GM21619 (cell line): ENCODE data around the gene KRTAP10-6.
"Not testable (repeated sequence)": the region's sequence is repeated elsewhere in the genome, so short reads cannot be mapped to it uniquely, and the experiment has no call there.

ENCODE experiments used
- ATAC-seq: cut with Tn5 transposase; IDR thresholded peaks from one replicate; pipeline ENCODE4 v1.9.1; 2021; ENCODE audit not compliant: unreplicated experiment

Gene KRTAP10-6

DNA sequence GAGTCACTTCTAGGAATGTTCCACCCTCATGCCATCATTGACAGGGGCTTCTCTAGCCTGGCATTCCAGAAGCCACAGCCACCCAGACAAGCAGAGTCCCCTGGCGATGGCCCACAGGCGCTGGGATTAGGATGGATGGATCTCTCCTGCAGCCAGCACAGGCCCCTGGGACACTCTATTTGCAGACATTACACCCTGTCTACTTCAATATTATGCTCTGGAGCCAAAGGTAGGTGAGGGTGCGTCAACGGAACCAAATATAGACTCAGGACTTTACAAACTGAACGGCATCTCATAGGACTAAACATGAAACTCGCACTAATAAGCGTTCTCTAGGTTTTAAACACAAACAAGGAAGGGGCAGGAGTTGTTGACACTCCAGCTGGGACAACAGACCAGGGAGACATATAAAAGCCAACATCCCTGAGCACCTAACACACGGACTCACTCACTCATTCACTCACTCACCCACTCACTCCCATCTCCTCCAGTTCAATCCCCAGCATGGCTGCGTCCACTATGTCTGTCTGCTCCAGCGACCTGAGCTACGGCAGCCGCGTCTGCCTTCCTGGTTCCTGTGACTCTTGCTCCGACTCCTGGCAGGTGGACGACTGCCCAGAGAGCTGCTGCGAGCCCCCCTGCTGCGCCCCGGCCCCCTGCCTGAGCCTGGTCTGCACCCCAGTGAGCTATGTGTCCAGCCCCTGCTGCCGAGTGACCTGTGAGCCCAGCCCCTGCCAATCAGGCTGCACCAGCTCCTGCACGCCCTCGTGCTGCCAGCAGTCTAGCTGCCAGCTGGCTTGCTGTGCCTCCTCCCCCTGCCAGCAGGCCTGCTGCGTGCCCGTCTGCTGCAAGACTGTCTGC is 8.0 kb upstream of the KRTAP10-6 start, which contains the start of gene KRTAP10-7:
Gene KRTAP10-7 (plus strand): TSS at position 480 of the 861 bp plus-strand sequence. CDS start 25 bp downstream, at position 505.
- ATAC-seq, result not testable (repeated sequence)

GRCh38 chr21:44599264-44600029 is 7.1 kb upstream of the KRTAP10-6 start:
- no peak for ATAC-seq

DNA sequence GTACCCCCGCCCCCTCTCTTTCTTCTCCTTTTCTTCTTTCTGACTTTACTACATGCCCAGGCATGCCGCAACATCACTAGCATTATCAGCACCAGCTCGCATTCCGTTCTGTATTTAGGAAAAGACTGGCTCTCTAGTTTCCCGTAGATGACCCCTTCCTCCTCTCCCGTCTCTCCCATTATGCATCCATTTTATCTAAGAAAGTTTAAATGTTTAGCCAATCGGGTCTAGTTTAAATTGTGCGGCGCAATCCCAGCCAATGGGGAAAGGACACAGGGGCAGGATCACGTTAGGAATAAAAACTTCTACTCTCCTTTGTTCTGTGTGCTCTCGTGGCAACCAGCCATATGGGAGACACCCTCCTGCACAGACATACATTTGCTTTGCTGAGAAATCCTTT is 5.8 kb upstream of the KRTAP10-6 start:
- ATAC-seq, result no peak

DNA sequence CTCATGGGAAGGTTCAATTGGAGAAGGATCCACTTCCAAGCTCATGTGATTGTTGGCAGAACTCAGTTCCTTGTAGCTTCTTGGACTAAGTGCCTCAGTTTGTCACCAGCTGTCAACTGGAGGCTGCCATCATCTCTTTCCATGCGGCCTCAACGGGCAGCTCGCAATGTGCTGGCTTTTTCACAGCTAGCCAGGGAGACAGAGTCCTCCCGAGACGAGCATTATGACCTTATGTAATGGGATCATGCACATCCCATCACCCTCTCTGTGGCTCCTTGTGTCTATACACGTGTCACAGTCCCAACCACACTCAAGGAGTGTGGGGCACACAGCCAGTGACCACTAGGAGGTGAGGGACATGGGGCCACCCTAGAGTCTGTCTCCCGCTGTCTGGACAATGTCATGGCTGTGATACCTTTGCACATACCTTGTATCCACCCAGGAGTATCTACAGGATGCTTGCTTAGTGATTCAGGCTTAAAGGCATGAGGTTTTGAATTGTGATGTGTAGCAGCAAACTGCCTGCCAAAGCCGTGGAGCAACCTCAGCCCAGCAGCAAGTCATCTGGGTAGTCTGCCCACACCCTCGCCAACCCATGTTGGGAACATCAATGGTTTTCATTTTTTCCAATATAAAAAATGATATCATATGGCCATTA is 3.9 kb upstream of the KRTAP10-6 start:
- no peak for ATAC-seq

GRCh38 chr21:44595524-44595923 is 3.2 kb upstream of the KRTAP10-6 start:
- no peak for ATAC-seq

DNA sequence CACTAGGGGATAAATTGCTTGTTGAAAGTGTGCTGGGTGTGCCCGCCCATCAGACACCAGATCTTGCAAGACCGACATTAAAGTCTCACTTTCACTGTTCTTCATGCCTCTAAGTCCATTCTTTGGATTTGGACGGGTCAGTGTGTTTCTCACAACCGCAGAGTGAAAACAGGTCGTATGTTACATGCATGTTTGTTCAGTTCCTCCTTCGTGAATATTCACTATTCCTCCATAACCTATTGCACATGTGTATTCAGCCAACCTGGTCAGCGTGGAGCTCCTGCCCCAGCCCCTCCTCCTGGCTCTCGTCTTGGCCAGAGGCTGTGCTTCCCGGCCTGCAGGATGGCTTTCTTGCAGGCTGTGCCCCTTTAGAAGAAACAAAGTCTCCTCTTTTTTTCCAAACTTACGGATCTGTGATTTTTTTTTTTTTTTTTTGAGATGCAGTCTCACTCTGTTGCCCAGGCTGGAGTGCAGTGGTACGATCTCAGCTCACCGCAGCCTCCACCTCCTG is 2.2 kb upstream of the KRTAP10-6 start:
- ATAC-seq, result no peak

DNA sequence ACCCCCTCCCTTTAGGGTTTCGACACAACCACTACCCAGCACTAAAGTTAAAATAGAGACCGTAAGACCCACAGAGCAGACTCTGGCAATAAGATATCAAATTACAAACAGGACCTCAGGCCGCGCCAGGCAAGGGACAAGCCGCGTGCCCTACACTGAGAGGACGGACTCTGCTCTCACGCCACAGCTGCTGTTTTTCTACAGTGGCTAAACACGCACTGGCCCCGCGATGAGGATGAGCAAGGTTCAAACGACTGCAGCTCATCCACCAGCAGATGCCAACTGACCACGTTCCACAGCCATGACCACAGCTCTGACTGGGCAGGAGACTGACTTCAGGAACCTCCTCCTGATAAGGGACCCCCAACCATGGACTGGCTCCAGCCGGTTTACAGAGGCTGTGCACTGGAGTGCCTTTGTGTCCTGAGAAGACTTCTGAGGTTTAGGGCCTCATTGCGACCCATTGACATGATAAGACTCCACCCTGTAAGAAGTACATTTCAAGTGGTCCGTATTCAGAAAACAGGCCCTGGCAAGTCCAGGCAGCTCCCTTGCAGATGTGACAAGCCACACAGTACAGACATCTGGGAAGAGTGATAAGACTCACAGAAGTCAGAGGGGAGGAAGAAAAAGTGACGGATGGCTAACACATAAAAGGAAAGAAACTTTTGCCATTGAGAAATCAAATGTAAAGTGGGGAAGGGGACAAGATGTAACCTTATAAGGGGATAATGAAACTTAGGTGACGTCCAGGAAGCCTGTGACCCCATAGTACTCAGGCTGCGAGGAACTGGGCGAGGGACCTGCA is 1.5 kb upstream of the KRTAP10-6 start:
- ATAC-seq, result no peak

DNA sequence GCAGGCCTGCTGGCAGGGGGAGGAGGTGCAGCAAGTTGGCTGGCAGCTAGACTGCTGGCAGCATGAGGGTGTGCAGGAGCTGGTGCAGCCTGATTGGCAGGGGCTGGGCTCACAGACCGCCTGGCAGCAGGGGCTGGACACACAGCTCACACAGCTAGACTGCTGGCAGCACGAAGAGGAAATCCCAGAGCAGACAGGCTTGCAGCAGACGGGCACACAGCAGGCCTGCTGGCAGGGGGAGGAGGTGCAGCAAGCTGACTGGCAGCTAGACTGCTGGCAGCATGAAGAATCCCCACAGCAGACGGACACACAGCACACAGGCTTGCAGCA is 539 bp downstream of the KRTAP10-6 start:
- ATAC-seq, result not testable (repeated sequence)

DNA sequence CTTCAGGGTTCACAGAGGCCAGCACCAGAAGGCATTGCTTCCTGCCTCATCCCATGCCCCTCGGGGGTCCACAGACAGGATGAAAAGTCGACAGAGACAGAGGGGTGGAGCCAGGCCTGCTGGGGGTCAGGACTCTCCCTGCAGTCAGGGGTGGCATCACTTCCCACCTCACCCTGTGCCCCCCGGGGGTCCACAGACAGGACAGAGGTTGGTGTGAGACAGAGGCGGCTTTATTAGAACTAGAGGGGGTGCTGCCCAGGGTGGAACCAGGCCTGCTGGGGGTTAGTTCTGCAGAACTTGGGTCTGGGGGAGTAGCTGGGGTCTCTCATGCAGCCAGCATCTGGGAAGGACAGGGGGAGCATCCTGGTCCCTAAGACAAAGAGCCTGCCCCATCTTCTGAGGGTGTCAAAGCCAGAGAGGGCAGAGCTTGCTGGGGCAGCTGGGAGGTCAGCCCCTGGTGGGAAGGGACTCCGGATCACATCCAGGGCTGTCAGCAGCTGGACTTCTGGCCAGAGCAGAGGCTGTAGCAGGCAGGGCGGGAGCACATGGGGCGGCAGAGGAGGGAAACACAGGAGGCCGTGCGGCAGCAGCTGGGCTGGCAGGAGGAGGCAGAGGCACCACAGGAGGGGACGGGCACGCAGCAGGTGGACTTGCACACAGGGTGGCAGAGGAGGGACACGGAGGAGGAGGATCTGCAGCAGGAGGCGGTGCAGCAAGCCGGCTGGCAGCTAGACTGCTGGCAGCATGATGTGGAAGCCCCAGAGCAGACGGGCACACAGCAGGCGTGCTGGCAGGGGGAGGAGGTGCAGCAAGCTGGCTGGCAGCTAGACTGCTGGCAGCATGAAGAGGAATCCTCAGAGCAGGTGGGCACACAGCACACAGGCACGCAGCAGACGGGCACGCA is 1.2 kb downstream of the KRTAP10-6 start:
- not testable (repeated sequence) for ATAC-seq

DNA sequence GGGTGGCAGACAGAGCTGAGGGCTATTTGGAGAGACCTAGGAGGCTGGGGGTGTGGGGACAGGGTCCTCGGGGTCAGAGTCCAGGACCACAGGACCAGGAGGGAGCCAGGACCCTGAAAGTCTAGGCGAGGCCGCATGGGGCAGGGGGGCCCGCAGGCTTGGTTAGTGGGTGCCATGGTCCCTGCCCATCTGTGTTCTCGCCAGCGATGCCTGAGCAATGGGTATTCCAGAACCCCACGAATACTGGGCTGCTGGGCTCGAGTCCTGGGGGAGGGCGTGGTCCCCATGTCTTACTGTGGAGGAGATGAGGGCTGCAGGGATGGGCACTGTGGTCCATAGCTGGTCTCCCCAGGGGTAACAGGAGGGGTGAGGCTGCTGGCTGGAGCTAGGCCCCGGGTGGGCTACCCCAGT is 2.0 kb downstream of the KRTAP10-6 start:
- no peak for ATAC-seq

DNA sequence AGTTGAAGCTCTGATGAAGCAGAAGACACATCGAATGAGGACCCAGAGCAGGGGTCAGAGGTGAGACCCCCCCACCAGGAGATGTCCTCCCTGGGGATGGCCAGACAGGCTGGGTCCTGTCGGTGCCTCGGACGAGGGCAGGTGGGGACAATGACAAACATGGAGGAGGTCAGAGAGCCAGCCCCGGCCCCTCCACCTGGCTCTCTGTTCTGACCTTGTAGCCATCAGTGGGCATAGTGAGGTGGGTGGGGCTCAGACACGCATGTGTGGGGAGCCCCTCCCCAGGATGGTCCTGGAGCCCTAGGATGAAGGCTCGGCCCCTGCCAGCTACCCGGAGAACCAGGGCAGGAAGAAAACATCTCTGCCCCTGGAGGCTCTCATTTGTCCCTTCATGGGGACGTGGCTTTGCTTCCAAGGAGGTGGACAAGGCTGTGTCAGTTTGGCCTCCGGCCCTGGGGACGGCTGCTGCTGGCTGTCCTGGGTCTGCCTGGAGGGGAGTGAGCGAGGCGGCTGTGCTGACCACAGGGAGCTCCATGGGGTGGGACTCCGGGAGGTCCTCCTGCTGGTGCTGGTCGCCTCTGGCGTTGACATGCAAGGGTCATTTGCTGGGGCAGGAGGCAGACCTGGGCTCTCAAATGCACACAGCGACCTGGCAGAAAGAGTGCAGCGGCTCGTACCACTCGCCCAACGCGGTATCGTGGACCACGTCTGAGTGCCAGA is 2.6 kb downstream of the KRTAP10-6 start:
- ATAC-seq, result no peak

- no peak for ATAC-seq
Measured at GRCh38 chr21:44589094-44589493, 3.2 kb downstream of the KRTAP10-6 start.

- no peak for ATAC-seq
Measured at GRCh38 chr21:44585892-44586291, 6.4 kb downstream of the KRTAP10-6 start.

- ATAC-seq, result no peak
Measured at GRCh38 chr21:44583800-44584147, 8.5 kb downstream of the KRTAP10-6 start.

GRCh38 chr21:44583089-44583799 is 9.1 kb downstream of the KRTAP10-6 start:
- ATAC-seq, result no peak

DNA sequence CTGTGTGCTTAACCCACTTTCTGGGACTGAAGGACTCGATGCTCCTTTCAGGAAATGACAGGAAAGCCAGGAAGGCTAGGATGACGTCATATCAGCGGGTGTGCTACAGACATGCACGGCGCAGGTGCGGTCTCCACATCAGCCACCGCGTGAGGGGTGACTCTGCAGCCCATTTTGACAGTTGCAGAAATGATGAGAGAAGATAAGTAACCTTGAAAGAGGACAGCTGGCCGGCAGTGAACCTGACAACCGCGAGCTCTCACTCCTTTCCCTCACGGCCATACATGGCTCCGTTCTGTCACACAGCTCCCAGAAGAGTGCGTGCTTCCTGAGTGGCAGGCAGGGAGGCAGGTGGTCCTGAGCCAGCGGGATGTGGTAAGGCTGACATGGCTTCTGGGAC is 10.2 kb downstream of the KRTAP10-6 start:
- ATAC-seq, result no peak

DNA sequence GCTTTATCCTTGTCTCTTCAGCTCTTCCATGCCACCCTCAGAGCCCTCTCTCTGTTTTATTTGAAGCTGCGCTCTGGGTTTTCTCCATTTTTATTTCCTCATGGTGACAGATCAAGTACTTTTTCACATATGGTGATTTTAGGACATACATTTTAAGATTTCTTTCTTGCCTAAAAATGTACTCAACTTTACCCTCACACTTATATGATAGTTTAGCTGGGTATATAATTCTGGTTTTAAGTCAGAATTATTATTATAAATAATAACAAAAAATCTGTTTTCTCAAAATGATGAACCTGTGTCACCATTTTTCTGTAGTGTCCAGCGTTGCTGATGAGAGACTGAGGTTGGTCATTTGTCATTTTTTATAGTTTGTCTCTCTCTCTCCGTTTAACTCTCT is 11.1 kb downstream of the KRTAP10-6 start:
- no peak for ATAC-seq

DNA sequence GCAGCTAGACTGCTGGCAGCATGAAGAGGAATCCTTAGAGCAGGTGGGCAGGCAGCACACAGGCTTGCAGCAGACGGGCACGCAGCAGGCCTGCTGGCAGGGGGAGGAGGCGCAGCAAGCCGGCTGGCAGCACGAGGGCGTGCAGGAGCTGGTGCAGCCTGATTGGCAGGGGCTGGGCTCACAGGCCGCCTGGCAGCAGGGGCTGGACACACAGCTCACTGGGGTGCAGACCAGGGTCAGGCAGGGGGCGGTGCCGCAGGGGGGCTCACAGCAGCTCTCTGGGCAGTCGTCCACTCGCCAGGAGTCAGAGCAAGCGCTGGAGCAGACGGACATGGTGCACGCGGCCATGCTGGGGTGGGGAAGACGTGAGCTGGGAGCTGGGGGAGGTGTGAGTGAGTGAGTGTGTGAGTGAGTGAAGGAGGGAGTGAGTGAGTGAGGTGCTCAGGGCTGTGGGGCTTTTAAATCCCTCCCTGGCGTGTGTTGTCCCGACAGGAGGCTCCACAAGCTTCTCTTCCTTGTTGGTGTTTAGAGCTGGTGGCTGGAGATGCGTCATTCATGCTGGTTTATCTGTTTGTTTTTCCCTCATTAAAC is 12.0 kb downstream of the KRTAP10-6 start, which contains the start of gene KRTAP10-5:
Gene KRTAP10-5 (minus strand): TSS at position 374 of the 591 bp plus-strand sequence. CDS start 26 bp downstream, at position 348.
- not testable (repeated sequence) for ATAC-seq
